Neural progenitor cell (in vitro differentiated cells): ENCODE data around the gene TRABD2B. TPM values are rescaled to one million over a fixed set of nuclear protein-coding genes. Genes with fewer than 3 reads are reported as not detected.

Experiments used
- DNase-seq: peaks from one replicate; pipeline ENCODE4 v3.0.0-alpha.2; 2016; ENCODE audit warnings: low spot score
- H2AFZ ChIP-seq: fragments of 200-600 bp; sonication (generic); replicated peaks from 2 replicates; pipeline ENCODE4 v1.6.1; 2016; ENCODE audit warnings: antibody characterized with exemption
- H3F3A ChIP-seq: fragments of 200-600 bp; sonication (generic); 2 replicates; pipeline ENCODE4 v1.6.1; 2016; ENCODE audit warnings: antibody characterized with exemption, low read depth
- H3K27ac ChIP-seq: fragments of 200-600 bp; sonication (generic); 2 replicates; pipeline ENCODE4 v1.5.1; 2016; ENCODE audit warnings: mild to moderate bottlenecking
- H3K27me3 ChIP-seq: fragments of 200-600 bp; sonication (generic); 2 replicates; pipeline ENCODE4 v1.6.1; 2016; ENCODE audit warnings: mild to moderate bottlenecking, moderate library complexity
- H3K36me3 ChIP-seq: fragments of 200-600 bp; sonication (generic); 2 replicates; pipeline ENCODE4 v1.5.1; 2016
- H3K4me1 ChIP-seq: fragments of 200-600 bp; sonication (generic); 2 replicates; pipeline ENCODE4 v1.6.1; 2016; ENCODE audit warnings: mixed run types
- H3K4me2 ChIP-seq: fragments of 200-600 bp; sonication (generic); 2 replicates; pipeline ENCODE4 v1.6.1; 2016
- H3K4me3 ChIP-seq: fragments of 200-600 bp; sonication (generic); 2 replicates; pipeline ENCODE4 v1.5.1; 2016
- H3K79me2 ChIP-seq: fragments of 200-600 bp; sonication (generic); 2 replicates; pipeline ENCODE4 v1.6.1; 2016; ENCODE audit warnings: low read depth
- H3K9ac ChIP-seq: fragments of 200-600 bp; sonication (generic); 2 replicates; pipeline ENCODE4 v1.6.1; 2016
- H3K9me3 ChIP-seq: fragments of 200-600 bp; sonication (generic); 2 replicates; pipeline ENCODE4 v1.5.1; 2016; ENCODE audit warnings: low read depth
- H4K20me1 ChIP-seq: fragments of 200-600 bp; sonication (generic); 2 replicates; pipeline ENCODE4 v1.6.1; 2016; ENCODE audit warnings: low read depth
- H3K27ac Mint-ChIP-seq: 3 replicates; pipeline ENCODE4 v1.8.0; 2021; ENCODE audit warnings: mixed read lengths
- H3K27me3 Mint-ChIP-seq: 2 replicates; pipeline ENCODE4 v1.8.0; 2022; ENCODE audit warnings: low read depth, mild to moderate bottlenecking, inconsistent platforms, moderate library complexity, mixed read lengths; ENCODE audit not compliant: insufficient read depth
- H3K36me3 Mint-ChIP-seq: 3 replicates; pipeline ENCODE4 v1.8.0; 2021; ENCODE audit warnings: mixed read lengths
- H3K4me1 Mint-ChIP-seq: 3 replicates; pipeline ENCODE4 v1.8.0; 2021; ENCODE audit warnings: mixed read lengths
- H3K4me3 Mint-ChIP-seq: 3 replicates; pipeline ENCODE4 v1.8.0; 2021; ENCODE audit warnings: mild to moderate bottlenecking, moderate library complexity, mixed read lengths
- H3K9me3 Mint-ChIP-seq: 3 replicates; pipeline ENCODE4 v1.8.0; 2020; ENCODE audit warnings: mixed read lengths
- EZH2 ChIP-seq: fragments of 200-600 bp; sonication (generic); IDR thresholded peaks from 2 replicates; pipeline ENCODE4 v1.6.1; 2017; ENCODE audit warnings: antibody characterized with exemption, mild to moderate bottlenecking, moderate library complexity
- EZH2phosphoT487 ChIP-seq: fragments of 200-600 bp; sonication (generic); IDR thresholded peaks from 2 replicates; pipeline ENCODE4 v1.6.1; 2017; ENCODE audit warnings: antibody characterized with exemption
- total RNA-seq: library from RNA; depleted of rRNA; stranded (reverse); fragments of >200 nt; gene quantifications from 2 replicates; pipeline ENCODE4 v1.2.3, GENCODE V29; 2015; ENCODE audit warnings: low replicate concordance
- TF ChIP-seq, protein P1 (sequence below): fragments of 200-600 bp; sonication (generic); IDR thresholded peaks from 2 replicates; pipeline ENCODE4 v1.5.1; 2017; ENCODE audit warnings: antibody characterized with exemption, mild to moderate bottlenecking

The TRABD2B gene
- total RNA-seq, 1 donor from 2014 or later = 0.09 TPM

GRCh38 chr1:47981667-47982350 lies 15.4 kb downstream of the TRABD2B start:
- H3K27me3 Mint-ChIP-seq = peaks cover 18% of the 10 kb centered on the region
- Histone ChIP-seq H3F3A (peaks cover 7% of the 10 kb centered on the region), H3K27ac (no peak overlapping the region), H4K20me1 (peaks cover 15% of the 10 kb centered on the region), H3K27me3 (peaks cover 47% of the 10 kb centered on the region), H3K4me1 (peaks cover 7% of the 10 kb centered on the region), H3K4me2 (no peak overlapping the region), H3K9ac (no peak overlapping the region), H3K79me2 (no peaks in the 10 kb centered on the region), H3K9me3 (no peaks in the 10 kb centered on the region), H3K36me3 (no peaks in the 10 kb centered on the region), H3K4me3 (no peak overlapping the region), H2AFZ (no peak overlapping the region)
- no peak for DNase-seq
- H3K9me3 Mint-ChIP-seq = no peaks in the 10 kb centered on the region
- peaks cover 41% of the 10 kb centered on the region for H3K4me1 Mint-ChIP-seq
- H3K36me3 Mint-ChIP-seq = peaks cover 26% of the 10 kb centered on the region
- no peak overlapping the region for H3K27ac Mint-ChIP-seq
- H3K4me3 Mint-ChIP-seq = no peak overlapping the region
- TF ChIP-seq EZH2 = no peak

GRCh38 chr1:47980501-47980900 lies 16.7 kb downstream of the TRABD2B start:
- TF ChIP-seq, protein P1, sequence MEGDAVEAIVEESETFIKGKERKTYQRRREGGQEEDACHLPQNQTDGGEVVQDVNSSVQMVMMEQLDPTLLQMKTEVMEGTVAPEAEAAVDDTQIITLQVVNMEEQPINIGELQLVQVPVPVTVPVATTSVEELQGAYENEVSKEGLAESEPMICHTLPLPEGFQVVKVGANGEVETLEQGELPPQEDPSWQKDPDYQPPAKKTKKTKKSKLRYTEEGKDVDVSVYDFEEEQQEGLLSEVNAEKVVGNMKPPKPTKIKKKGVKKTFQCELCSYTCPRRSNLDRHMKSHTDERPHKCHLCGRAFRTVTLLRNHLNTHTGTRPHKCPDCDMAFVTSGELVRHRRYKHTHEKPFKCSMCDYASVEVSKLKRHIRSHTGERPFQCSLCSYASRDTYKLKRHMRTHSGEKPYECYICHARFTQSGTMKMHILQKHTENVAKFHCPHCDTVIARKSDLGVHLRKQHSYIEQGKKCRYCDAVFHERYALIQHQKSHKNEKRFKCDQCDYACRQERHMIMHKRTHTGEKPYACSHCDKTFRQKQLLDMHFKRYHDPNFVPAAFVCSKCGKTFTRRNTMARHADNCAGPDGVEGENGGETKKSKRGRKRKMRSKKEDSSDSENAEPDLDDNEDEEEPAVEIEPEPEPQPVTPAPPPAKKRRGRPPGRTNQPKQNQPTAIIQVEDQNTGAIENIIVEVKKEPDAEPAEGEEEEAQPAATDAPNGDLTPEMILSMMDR = no peak
- TF ChIP-seq EZH2 (no peak), EZH2phosphoT487 (no peak)
- Mint-ChIP-seq H3K27me3 (peaks cover 18% of the 10 kb centered on the region), H3K4me1 (peaks cover 29% of the 10 kb centered on the region), H3K9me3 (no peaks in the 10 kb centered on the region), H3K27ac (no peak overlapping the region), H3K36me3 (peaks cover 26% of the 10 kb centered on the region), H3K4me3 (no peak overlapping the region)
- no peak overlapping the region for H3K27ac ChIP-seq
- no peak overlapping the region for H3K4me3 ChIP-seq
- peaks cover 7% of the 10 kb centered on the region for H3K4me1 ChIP-seq
- peaks cover 34% of the 10 kb centered on the region for H3K27me3 ChIP-seq
- peaks cover 15% of the 10 kb centered on the region for H4K20me1 ChIP-seq
- no peak overlapping the region for H2AFZ ChIP-seq
- no peak overlapping the region for H3K4me2 ChIP-seq
- peaks cover 7% of the 10 kb centered on the region for H3F3A ChIP-seq
- DNase-seq = no peak
- H3K79me2 ChIP-seq = no peaks in the 10 kb centered on the region
- no peaks in the 10 kb centered on the region for H3K9me3 ChIP-seq
- no peak overlapping the region for H3K9ac ChIP-seq
- H3K36me3 ChIP-seq = no peaks in the 10 kb centered on the region

DNA sequence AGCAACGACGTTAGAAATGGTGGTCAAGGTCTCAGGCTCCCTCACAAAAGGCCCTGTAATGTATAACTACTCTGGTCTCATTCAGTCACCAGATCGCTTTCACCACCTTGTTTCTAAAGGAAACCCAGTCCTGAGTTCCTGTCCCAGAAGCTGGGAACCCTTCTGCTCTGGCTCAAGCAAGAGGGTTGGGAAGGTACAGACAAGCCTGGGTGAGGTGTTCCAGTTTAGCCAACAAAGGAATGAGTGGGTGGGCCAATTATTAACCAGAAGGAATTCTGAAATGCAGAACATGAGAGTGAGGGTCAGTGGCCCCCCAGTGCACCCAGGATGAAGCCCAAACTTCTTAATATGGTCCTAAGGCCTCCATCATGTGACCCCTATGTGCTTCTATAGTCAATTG lies 17.5 kb downstream of the TRABD2B start:
- Histone ChIP-seq H3K36me3 (no peaks in the 10 kb centered on the region), H3K4me3 (no peak overlapping the region), H4K20me1 (peaks cover 8% of the 10 kb centered on the region), H3K4me1 (peaks cover 7% of the 10 kb centered on the region), H3K27ac (no peak overlapping the region), H2AFZ (no peak overlapping the region), H3K79me2 (no peaks in the 10 kb centered on the region), H3K9me3 (no peaks in the 10 kb centered on the region), H3F3A (peaks cover 7% of the 10 kb centered on the region), H3K4me2 (no peak overlapping the region), H3K9ac (no peak overlapping the region), H3K27me3 (peaks cover 26% of the 10 kb centered on the region)
- peaks cover 20% of the 10 kb centered on the region for H3K36me3 Mint-ChIP-seq
- no peak overlapping the region for H3K27ac Mint-ChIP-seq
- H3K27me3 Mint-ChIP-seq = peaks cover 18% of the 10 kb centered on the region
- DNase-seq = no peak
- no peak overlapping the region for H3K4me3 Mint-ChIP-seq
- no peaks in the 10 kb centered on the region for H3K9me3 Mint-ChIP-seq
- H3K4me1 Mint-ChIP-seq = peaks cover 24% of the 10 kb centered on the region
- TF ChIP-seq EZH2phosphoT487 (no peak), EZH2 (no peak)
- TF ChIP-seq, protein P1 = no peak

GRCh38 chr1:47978486-47978885 lies 18.7 kb downstream of the TRABD2B start:
- no peak overlapping the region for H3K27ac Mint-ChIP-seq
- H3K4me3 ChIP-seq = no peak overlapping the region
- no peak overlapping the region for H3K9ac ChIP-seq
- peaks cover 3% of the 10 kb centered on the region for H4K20me1 ChIP-seq
- H3K27me3 ChIP-seq = peaks cover 14% of the 10 kb centered on the region
- TF ChIP-seq EZH2phosphoT487 = no peak
- TF ChIP-seq, protein P1 = no peak
- no peak for TF ChIP-seq EZH2
- no peak overlapping the region for H3K4me3 Mint-ChIP-seq
- no peak overlapping the region for H3K4me2 ChIP-seq
- H3K27ac ChIP-seq = no peak overlapping the region
- H3K9me3 ChIP-seq = no peaks in the 10 kb centered on the region
- peaks cover 13% of the 10 kb centered on the region for H3K4me1 Mint-ChIP-seq
- H3K36me3 ChIP-seq = no peaks in the 10 kb centered on the region
- peaks cover 1% of the 10 kb centered on the region for H3F3A ChIP-seq
- H2AFZ ChIP-seq = no peak overlapping the region
- no peaks in the 10 kb centered on the region for H3K4me1 ChIP-seq
- DNase-seq = no peak
- H3K36me3 Mint-ChIP-seq = peaks cover 21% of the 10 kb centered on the region
- no peaks in the 10 kb centered on the region for H3K9me3 Mint-ChIP-seq
- H3K27me3 Mint-ChIP-seq = peaks cover 15% of the 10 kb centered on the region
- H3K79me2 ChIP-seq = no peaks in the 10 kb centered on the region
